CD4-positive, CD25-positive, alpha-beta regulatory T cell (primary cell): ENCODE measurements around the gene CITED4. TPM values are rescaled to one million over a fixed set of nuclear protein-coding genes. Genes with fewer than 3 reads are reported as not detected.

Experiments
- ATAC-seq, 2 donors: fragments of 150-1000 bp; cut with Tn5 transposase; one replicate each; pipeline ENCODE4 v1.10.0; 2021; ENCODE audit warnings: low read depth in 2 of 2, moderate number of reproducible peaks in 2 of 2, moderate library complexity in 1 of 2
- DNase-seq, 3 donors: peaks; one replicate each; pipeline versions ENCODE4 v3.0.0 to v3.0.0-alpha.2; 2012 to 2022; ENCODE audit warnings: mixed read lengths in 1 of 3
- H3K27ac ChIP-seq: one replicate; pipeline ENCODE4 v1.7.0; 2013; ENCODE audit warnings: mild to moderate bottlenecking, low read length; ENCODE audit not compliant: insufficient read depth, poor library complexity, severe bottlenecking
- H3K27me3 ChIP-seq: one replicate; pipeline ENCODE4 v1.7.0; 2013; ENCODE audit warnings: low read length; ENCODE audit not compliant: control insufficient read depth, insufficient read depth
- H3K36me3 ChIP-seq: one replicate; pipeline ENCODE4 v1.7.0; 2013; ENCODE audit warnings: mild to moderate bottlenecking, low read length, moderate library complexity; ENCODE audit not compliant: control insufficient read depth, insufficient read depth
- H3K4me1 ChIP-seq: 2 replicates; pipeline ENCODE4 v1.7.0; 2013; ENCODE audit warnings: mild to moderate bottlenecking, low read length; ENCODE audit not compliant: insufficient read depth, control insufficient read depth, poor library complexity, severe bottlenecking
- H3K4me3 ChIP-seq: one replicate; pipeline ENCODE4 v1.7.0; 2013; ENCODE audit warnings: low read depth, mild to moderate bottlenecking, low read length, moderate library complexity
- H3K9me3 ChIP-seq, 2 experiments: 1 replicate in 1 of 2; 2 replicates in 1 of 2; pipeline ENCODE4 v1.7.0; 2013; ENCODE audit warnings: low read length in 2 of 2, mild to moderate bottlenecking in 1 of 2, moderate library complexity in 1 of 2; ENCODE audit not compliant: control insufficient read depth in 2 of 2
- H3K27ac Mint-ChIP-seq, 3 donors: one replicate each; pipeline ENCODE4 v1.8.0; 2020 to 2022; ENCODE audit warnings: mild to moderate bottlenecking in 3 of 3, mixed read lengths in 3 of 3, moderate library complexity in 2 of 3
- H3K27me3 Mint-ChIP-seq: one replicate; pipeline ENCODE4 v1.8.0; 2022; ENCODE audit warnings: mild to moderate bottlenecking, mixed read lengths
- H3K36me3 Mint-ChIP-seq: one replicate; pipeline ENCODE4 v1.8.0; 2020; ENCODE audit warnings: mixed read lengths
- H3K4me1 Mint-ChIP-seq, 4 donors: one replicate each; pipeline ENCODE4 v1.8.0; 2020 to 2022; ENCODE audit warnings: mixed read lengths in 4 of 4, mild to moderate bottlenecking in 1 of 4
- H3K4me3 Mint-ChIP-seq, 4 donors: one replicate each; pipeline ENCODE4 v1.8.0; 2020 to 2022; ENCODE audit warnings: mild to moderate bottlenecking in 4 of 4, mixed read lengths in 4 of 4, moderate library complexity in 3 of 4
- H3K9me3 Mint-ChIP-seq, 7 donors: one replicate each; pipeline ENCODE4 v1.8.0; 2020 to 2022; ENCODE audit warnings: mixed read lengths in 7 of 7, mild to moderate bottlenecking in 3 of 7, moderate library complexity in 2 of 7
- polyA plus RNA-seq, 4 donors: library from polyadenylated mRNA; unstranded; fragments of 300-500 nt; fragmentation: Illumina TruSeq; gene quantifications; one replicate each; pipeline ENCODE4 v1.2.3, GENCODE V29; 2021
- total RNA-seq: library from RNA; stranded (reverse); gene quantifications from one replicate; pipeline ENCODE4 v1.2.3, GENCODE V29; 2022

The CITED4 gene
- total and polyA plus RNA-seq, 5 donors from 2014 or later, result 7.0 to 15.8 (median 13.5) TPM

- no peak overlapping the region for H3K27ac ChIP-seq
- H3K9me3 ChIP-seq, result no peaks in the 10 kb centered on the region
- H3K27me3 ChIP-seq, result no peaks in the 10 kb centered on the region
- Mint-ChIP-seq H3K27me3 (no peaks in the 10 kb centered on the region), H3K4me3 (no peak overlapping the region), H3K36me3 (peaks cover 3% of the 10 kb centered on the region), H3K4me1 (peaks cover 0 to 9% (median 1%) of the 10 kb centered on the region in 4 donors), H3K27ac (no peak overlapping the region), H3K9me3 (peaks cover 0 to 1% (median 0%) of the 10 kb centered on the region in 7 donors)
- H3K36me3 ChIP-seq, result no peaks in the 10 kb centered on the region
- no peaks in the 10 kb centered on the region for H3K4me1 ChIP-seq
- ATAC-seq, result no peak
- H3K4me3 ChIP-seq, result no peak overlapping the region
- no peak for DNase-seq
Observed at GRCh38 chr1:40836283-40836682, 25.9 kb downstream of the CITED4 start.

DNA sequence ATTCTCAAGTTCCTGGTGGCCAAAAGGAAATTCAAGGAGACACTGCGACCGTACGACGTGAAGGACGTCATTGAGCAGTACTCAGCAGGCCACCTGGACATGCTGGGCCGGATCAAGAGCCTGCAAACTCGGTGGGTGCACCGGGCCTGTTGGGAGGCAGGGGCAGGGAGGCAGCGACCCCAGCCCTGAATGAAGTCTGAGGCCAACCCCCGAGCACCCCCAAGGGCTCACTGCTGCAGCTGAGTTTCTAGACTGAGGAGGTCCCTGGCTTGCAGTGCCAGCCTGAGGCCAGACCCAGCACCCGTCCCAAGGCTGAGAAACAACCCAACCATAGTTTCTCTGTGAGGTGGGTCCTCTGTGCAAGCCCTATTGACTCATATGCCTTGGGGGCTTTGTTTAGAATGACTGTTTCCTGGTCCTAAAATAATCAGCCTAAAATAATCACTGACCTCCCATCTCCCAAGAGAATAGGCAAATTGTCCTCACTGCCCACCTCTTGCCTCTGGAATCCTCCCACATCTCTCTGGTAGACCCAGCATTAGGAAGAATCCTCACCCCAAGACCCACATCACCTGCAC is 27.1 kb downstream of the CITED4 start:
- Histone ChIP-seq H3K36me3 (no peaks in the 10 kb centered on the region), H3K4me1 (no peaks in the 10 kb centered on the region), H3K27me3 (no peaks in the 10 kb centered on the region), H3K9me3 (no peaks in the 10 kb centered on the region), H3K27ac (no peak overlapping the region), H3K4me3 (no peak overlapping the region)
- ATAC-seq (no peak), DNase-seq (no peak)
- Mint-ChIP-seq H3K4me3 (no peak overlapping the region), H3K9me3 (peaks cover 0 to 1% (median 0%) of the 10 kb centered on the region in 7 donors), H3K4me1 (no peaks in the 10 kb centered on the region), H3K27me3 (no peaks in the 10 kb centered on the region), H3K27ac (no peak overlapping the region), H3K36me3 (peaks cover 3% of the 10 kb centered on the region)

DNA sequence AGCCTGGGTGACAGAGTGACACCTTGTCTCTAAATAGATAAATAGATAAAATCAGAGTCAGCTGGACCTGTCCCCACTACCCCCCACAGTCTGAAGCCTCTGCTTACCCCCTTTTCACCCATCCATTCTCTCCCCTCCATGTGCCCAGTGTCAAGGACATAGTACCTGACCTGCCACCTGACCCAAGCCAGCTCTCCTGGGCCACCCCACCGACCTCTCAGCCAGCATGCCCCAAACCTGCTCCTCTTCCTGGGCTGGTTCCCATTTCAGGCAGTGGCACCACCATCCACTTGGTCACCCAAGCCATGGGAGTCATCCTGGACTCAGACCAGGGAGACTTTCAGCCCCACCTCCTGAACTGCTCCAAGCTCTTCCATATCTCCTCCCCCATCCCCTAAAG is 28.2 kb downstream of the CITED4 start:
- Mint-ChIP-seq H3K4me3 (no peak overlapping the region), H3K9me3 (peaks cover 0 to 1% (median 0%) of the 10 kb centered on the region in 7 donors)

GRCh38 chr1:40831001-40831732 is 31.0 kb downstream of the CITED4 start:
- Mint-ChIP-seq H3K9me3 (peaks cover 0 to 1% (median 0%) of the 10 kb centered on the region in 7 donors), H3K36me3 (peaks cover 3% of the 10 kb centered on the region), H3K4me1 (peaks cover 0 to 3% (median under 1%) of the 10 kb centered on the region in 4 donors), H3K27me3 (no peaks in the 10 kb centered on the region), H3K27ac (no peak overlapping the region), H3K4me3 (no peak overlapping the region)
- Histone ChIP-seq H3K4me1 (no peaks in the 10 kb centered on the region), H3K9me3 (no peaks in the 10 kb centered on the region), H3K36me3 (no peaks in the 10 kb centered on the region), H3K27me3 (no peaks in the 10 kb centered on the region), H3K4me3 (no peak overlapping the region), H3K27ac (no peak overlapping the region)
- DNase-seq (no peak), ATAC-seq (no peak)

More for the DNA sequence above, 28.2 kb downstream of the CITED4 start:
- H3K27me3 ChIP-seq, result no peaks in the 10 kb centered on the region
- Mint-ChIP-seq H3K36me3 (peaks cover 3% of the 10 kb centered on the region), H3K27me3 (no peaks in the 10 kb centered on the region), H3K4me1 (no peaks in the 10 kb centered on the region), H3K27ac (no peak overlapping the region)
- no peak overlapping the region for H3K27ac ChIP-seq
- no peak overlapping the region for H3K4me3 ChIP-seq
- ATAC-seq (no peak), DNase-seq (no peak)
- no peaks in the 10 kb centered on the region for H3K36me3 ChIP-seq
- H3K9me3 ChIP-seq, result no peaks in the 10 kb centered on the region
- H3K4me1 ChIP-seq, result no peaks in the 10 kb centered on the region

DNA sequence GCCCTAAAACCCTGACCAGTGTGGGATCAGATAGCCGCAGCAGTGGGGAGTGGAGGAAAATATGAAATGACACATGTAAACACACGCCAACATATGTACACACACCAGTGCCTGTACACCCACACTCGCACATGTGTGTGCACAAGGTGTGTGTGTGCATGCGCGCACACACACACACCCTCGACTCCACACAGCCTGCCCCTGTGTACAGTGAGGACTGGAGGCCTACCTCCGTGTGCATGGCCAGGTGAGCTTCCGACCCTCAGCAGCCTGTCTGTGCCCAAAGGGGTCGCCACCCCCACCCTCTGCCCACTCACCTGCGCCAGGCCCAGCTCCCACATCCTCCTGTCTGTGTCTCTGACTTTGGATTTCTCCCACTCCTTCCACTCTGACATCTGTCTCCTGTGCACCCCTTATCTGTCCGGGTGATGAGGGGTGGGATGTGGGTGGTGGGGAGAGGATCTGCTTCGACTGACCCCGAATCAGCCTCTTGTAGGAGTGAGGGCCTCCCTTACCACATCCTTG is 31.7 kb downstream of the CITED4 start:
- Mint-ChIP-seq H3K4me1 (peaks cover 0 to 9% (median 2%) of the 10 kb centered on the region in 4 donors), H3K9me3 (peaks cover 0 to 1% (median 0%) of the 10 kb centered on the region in 7 donors), H3K4me3 (no peak overlapping the region), H3K36me3 (peaks cover 3% of the 10 kb centered on the region), H3K27me3 (no peaks in the 10 kb centered on the region), H3K27ac (no peak overlapping the region)
- Histone ChIP-seq H3K27ac (no peak overlapping the region), H3K27me3 (no peaks in the 10 kb centered on the region), H3K36me3 (no peaks in the 10 kb centered on the region), H3K4me3 (no peak overlapping the region), H3K9me3 (no peaks in the 10 kb centered on the region), H3K4me1 (no peaks in the 10 kb centered on the region)
- ATAC-seq, result no peak
- DNase-seq, result no peak

- H3K27ac Mint-ChIP-seq, result no peak overlapping the region
Observed at GRCh38 chr1:40829631-40830245, 32.4 kb downstream of the CITED4 start.

DNA sequence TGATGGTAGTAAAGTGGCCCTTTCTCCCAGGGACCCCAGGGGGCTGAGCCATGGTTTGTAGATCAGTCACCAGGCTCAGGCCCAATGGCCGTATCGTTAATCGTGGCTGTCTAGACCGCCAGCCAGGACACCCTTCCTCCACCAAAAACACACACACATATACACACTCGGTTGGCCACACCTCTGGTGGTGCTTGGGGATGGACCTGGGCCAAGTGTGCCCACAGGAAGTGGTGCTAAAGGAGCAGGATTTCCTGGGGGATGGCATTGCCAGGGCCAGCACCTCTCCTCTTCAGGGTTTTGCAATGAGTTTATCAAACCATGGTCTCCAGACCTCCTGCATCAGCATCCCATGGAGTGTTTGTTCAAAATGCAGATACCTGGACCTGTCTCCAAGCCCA is 36.2 kb downstream of the CITED4 start:
- H3K9me3 Mint-ChIP-seq, result no peaks in the 10 kb centered on the region
- H3K9me3 ChIP-seq, result no peaks in the 10 kb centered on the region
- no peak overlapping the region for H3K4me3 ChIP-seq
- no peaks in the 10 kb centered on the region for H3K4me1 ChIP-seq
- peak overlapping the region in 1 of 3 donors; percentile 56 for H3K27ac Mint-ChIP-seq
- peaks cover 0 to 17% (median 6%) of the 10 kb centered on the region in 4 donors for H3K4me1 Mint-ChIP-seq
- H3K27me3 ChIP-seq, result no peaks in the 10 kb centered on the region
- H3K36me3 ChIP-seq, result no peaks in the 10 kb centered on the region
- H3K4me3 Mint-ChIP-seq, result no peak overlapping the region
- H3K36me3 Mint-ChIP-seq, result no peaks in the 10 kb centered on the region
- no peak for ATAC-seq
- DNase-seq, result no peak
- H3K27me3 Mint-ChIP-seq, result no peaks in the 10 kb centered on the region
- H3K27ac ChIP-seq, result no peak overlapping the region

More at GRCh38 chr1:40829631-40830245, 32.4 kb downstream of the CITED4 start:
- no peaks in the 10 kb centered on the region for H3K4me1 ChIP-seq
- H3K27me3 Mint-ChIP-seq, result no peaks in the 10 kb centered on the region
- H3K9me3 Mint-ChIP-seq, result peaks cover 0 to 1% (median 0%) of the 10 kb centered on the region in 7 donors
- no peak overlapping the region for H3K4me3 Mint-ChIP-seq
- ATAC-seq (no peak), DNase-seq (no peak)
- H3K36me3 ChIP-seq, result no peaks in the 10 kb centered on the region
- peaks cover 0 to 16% (median 6%) of the 10 kb centered on the region in 4 donors for H3K4me1 Mint-ChIP-seq
- no peak overlapping the region for H3K4me3 ChIP-seq
- peaks cover 3% of the 10 kb centered on the region for H3K36me3 Mint-ChIP-seq
- H3K9me3 ChIP-seq, result no peaks in the 10 kb centered on the region
- no peak overlapping the region for H3K27ac ChIP-seq
- no peaks in the 10 kb centered on the region for H3K27me3 ChIP-seq
